C4-2B (cell line): Measurements from ENCODE around the gene PRPF40A.

Source experiments
- H3K27ac ChIP-seq: fragments of 450-650 bp; 2 replicates; pipeline ENCODE4 v1.5.1; 2017
- CTCF ChIP-seq: fragments of 450-650 bp; conservative IDR thresholded peaks from 2 replicates; pipeline ENCODE4 v1.5.1; 2017; ENCODE audit warnings: mild to moderate bottlenecking
- ZFX ChIP-seq: fragments of 450-650 bp; IDR thresholded peaks from 2 replicates; pipeline ENCODE4 v1.6.1; 2017

PRPF40A gene

GRCh38 chr2:152723918-152724317 is 6.7 kb upstream of the PRPF40A start:
- no peak overlapping the region for H3K27ac ChIP-seq
- TF ChIP-seq ZFX, result no peak
- no peak for TF ChIP-seq CTCF

DNA sequence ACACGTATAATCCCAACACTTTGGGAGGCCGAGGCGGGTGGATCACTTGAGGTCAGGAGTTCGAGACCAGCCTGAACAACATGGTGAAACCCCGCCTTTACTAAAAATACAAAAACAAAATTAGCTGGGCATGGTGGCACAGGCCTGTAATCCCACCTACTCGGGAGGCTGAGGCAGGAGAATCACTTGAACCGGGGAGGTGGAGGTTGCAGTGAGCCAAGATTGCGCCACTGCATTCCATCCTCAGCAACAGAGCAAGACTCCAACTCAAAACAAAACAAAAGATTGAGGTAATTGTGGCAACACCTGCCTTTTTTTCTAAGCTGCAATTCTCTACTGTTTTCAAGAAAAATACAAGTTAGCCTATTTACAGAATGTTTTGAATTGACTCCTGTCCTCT is 5.4 kb upstream of the PRPF40A start:
- H3K27ac ChIP-seq, result peak overlapping the region; percentile 12; the same call in 1 of the 2 replicates

- no peak overlapping the region for H3K27ac ChIP-seq
- TF ChIP-seq ZFX (no peak), CTCF (no peak)
Observed at GRCh38 chr2:152720794-152721193, 3.5 kb upstream of the PRPF40A start.

DNA sequence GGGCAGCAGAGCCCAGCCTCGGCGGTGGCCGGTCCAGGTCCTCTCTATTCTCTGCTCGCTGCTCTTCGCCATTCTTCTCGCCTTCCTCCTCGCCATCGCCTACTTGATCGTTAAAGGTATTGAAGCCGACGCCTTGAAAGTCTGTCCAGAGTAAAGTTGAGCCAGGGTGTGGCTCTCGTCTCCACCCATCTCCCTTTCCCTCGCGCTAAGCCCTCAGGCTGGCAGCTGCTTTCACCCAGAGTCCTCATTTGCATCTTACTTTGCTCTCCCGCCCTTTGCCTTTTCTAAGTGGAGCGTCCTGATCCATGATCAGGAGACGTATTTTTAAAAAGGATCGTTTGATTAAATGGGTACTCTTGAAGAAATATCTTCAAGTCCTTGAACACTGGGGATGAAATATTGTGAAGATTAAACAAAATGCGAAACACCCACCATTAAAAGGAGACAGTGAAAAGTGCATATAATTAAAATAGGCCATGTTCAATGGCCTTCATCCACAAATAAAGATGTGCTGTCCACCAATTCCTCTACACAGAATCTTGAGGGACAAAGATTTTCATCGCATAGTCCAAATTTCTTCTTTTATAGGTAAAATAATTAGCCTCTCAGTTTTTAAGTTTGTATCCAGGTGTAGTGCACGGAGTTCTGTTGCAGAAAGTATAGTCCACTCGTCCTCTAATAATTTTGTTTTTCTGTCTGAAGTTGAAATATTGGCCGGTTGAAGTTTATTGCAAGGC is 1.8 kb upstream of the PRPF40A start:
- TF ChIP-seq CTCF, result no peak
- no peak for TF ChIP-seq ZFX
- peak overlapping the region; percentile 98 for H3K27ac ChIP-seq

DNA sequence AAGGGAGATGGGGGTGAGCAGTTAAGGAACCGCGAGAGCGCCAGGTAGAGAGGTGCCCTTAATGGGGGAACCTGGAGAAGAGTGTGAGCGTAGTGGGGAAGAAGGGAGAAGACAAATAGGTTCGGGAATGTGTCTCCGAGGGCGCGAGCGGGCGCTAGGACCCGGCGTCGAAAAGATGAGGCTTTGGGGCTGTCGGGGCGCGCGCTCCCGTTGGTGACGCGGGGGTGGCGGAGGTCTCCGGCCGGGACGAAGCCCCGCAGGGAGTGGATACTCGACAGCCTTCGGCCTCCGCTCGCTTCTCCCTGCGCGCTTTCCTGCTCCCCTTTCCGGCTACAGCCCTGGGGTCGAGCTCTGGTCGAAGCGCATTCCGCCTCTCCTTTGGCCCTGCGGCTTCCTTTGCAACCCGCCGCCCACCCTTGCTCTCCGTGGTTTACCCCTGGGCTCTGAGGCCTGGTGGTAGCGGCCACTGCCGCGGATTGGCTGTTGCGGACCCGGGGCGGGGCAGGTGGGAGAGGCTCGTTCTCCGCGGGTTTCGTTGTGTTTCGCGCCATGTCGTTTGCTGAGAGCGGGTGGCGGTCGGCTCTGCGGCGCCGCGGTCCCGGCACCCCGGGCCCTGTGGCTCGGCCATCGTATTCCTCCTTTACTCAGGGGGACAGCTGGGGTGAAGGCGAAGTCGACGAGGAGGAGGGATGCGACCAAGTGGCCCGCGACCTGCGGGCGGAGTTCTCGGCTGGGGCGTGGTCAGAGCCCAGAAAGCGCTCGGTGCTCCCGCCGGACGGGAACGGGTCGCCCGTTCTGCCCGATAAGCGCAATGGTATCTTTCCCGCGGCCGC is 1.0 kb upstream of the PRPF40A start, which contains the start of gene ARL6IP6:
TSS of gene ARL6IP6 (plus strand) at position 545 of the 833 bp plus-strand sequence. CDS start at position 550, 5 bp downstream.
- TF ChIP-seq CTCF (no peak), ZFX (no peak)
- H3K27ac ChIP-seq, result peak within 1 kb of the TSS; percentile 98

- no peak for TF ChIP-seq ZFX
- no peak for TF ChIP-seq CTCF
- H3K27ac ChIP-seq, result peak overlapping the region; percentile 98
Observed at GRCh38 chr2:152716805-152717227, 445 bp downstream of the PRPF40A start.

GRCh38 chr2:152715854-152716428 is 1.3 kb downstream of the PRPF40A start:
- TF ChIP-seq CTCF (peak; percentile 72), ZFX (no peak)
- H3K27ac ChIP-seq, result no peak overlapping the region
